Epithelial cell of proximal tubule (primary cell): ENCODE data around the gene IRF2BP2. TPM values are rescaled to one million over a fixed set of nuclear protein-coding genes. Genes with fewer than 3 reads are reported as not detected.

ENCODE experiments used
- DNase-seq: peaks from one replicate; pipeline ENCODE4 v3.0.0-alpha.2; 2011; ENCODE audit warnings: low read depth
- H3K4me3 ChIP-seq: 2 replicates; pipeline ENCODE4 v1.5.1; 2011; ENCODE audit warnings: low read depth, mild to moderate bottlenecking, low read length
- total RNA-seq: library from RNA; depleted of rRNA; stranded (reverse); fragments of >200 nt; gene quantifications from 2 replicates; pipeline ENCODE4 v1.2.3, GENCODE V29; 2015
- TF ChIP-seq, protein P1 (sequence below): conservative IDR thresholded peaks from 2 replicates; pipeline ENCODE4 v1.5.1; 2012; ENCODE audit warnings: low read depth, mild to moderate bottlenecking, low read length

The IRF2BP2 gene
- total RNA-seq, 1 donor from 2014 or later, result 70.5 TPM

DNA sequence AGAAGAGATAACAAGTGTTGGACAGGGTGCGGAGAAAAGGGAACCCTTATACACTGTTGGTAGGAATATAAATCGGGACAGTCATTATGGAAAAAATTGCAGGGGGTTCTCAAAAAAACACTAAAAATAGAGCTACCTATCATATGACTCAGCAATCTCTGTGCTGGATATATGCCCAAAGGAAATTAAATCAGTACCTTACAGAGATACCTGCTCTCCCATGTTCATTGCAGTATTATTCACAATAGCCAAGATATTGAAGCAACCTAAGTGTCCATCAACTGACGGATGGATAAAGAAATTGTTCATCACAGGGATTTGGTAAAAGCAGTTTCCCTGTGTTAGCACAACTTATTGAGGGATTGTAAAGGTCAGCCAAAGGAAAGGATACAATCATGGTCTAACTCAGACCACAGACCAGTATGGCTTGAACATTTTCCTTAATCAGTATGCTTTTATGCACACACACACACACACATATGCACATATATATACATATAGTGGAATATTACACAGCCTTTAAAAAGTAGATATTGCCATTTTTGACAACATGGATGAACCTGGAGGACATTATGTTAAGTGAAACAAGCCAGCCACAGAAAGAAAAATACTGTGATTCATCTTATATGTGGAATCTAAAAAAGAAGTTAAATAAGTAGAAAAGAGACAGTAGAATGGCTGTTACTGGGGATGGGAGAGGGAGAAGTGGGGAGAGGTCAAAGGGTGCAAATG, 44.2 kb upstream of the IRF2BP2 start:
- TF ChIP-seq, protein P1, sequence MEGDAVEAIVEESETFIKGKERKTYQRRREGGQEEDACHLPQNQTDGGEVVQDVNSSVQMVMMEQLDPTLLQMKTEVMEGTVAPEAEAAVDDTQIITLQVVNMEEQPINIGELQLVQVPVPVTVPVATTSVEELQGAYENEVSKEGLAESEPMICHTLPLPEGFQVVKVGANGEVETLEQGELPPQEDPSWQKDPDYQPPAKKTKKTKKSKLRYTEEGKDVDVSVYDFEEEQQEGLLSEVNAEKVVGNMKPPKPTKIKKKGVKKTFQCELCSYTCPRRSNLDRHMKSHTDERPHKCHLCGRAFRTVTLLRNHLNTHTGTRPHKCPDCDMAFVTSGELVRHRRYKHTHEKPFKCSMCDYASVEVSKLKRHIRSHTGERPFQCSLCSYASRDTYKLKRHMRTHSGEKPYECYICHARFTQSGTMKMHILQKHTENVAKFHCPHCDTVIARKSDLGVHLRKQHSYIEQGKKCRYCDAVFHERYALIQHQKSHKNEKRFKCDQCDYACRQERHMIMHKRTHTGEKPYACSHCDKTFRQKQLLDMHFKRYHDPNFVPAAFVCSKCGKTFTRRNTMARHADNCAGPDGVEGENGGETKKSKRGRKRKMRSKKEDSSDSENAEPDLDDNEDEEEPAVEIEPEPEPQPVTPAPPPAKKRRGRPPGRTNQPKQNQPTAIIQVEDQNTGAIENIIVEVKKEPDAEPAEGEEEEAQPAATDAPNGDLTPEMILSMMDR, result no peak
- no peak for DNase-seq
- H3K4me3 ChIP-seq, result no peak overlapping the region

- H3K4me3 ChIP-seq, result no peak overlapping the region
- no peak for DNase-seq
- TF ChIP-seq, protein P1, result no peak
Observed at GRCh38 chr1:234649432-234650081, 39.6 kb upstream of the IRF2BP2 start.

- TF ChIP-seq, protein P1, result no peak
- DNase-seq, result no peak
- no peak overlapping the region for H3K4me3 ChIP-seq
Observed at GRCh38 chr1:234647758-234648157, 37.8 kb upstream of the IRF2BP2 start.

DNA sequence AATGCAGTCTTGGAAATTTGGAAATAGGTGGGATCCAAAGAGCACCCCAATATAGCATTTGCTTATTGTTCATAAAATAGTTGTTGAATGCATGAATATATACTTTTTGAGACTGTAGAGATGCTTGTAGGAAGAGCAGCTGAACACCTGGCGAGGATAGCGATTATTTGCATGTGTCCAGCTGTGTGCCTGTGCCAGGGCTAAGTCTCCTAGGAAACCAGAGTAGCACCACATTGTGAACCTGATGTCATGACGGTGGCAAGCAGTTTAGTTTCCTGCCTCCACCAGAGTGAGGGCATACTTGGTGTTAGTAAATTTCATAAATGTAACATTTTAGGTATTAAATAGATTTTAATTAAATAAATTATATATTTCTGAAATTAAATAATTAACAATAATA, 37.3 kb upstream of the IRF2BP2 start:
- DNase-seq, result no peak
- no peak overlapping the region for H3K4me3 ChIP-seq
- TF ChIP-seq, protein P1, result no peak

GRCh38 chr1:234645964-234646363, 36.0 kb upstream of the IRF2BP2 start:
- TF ChIP-seq, protein P1, result no peak
- no peak overlapping the region for H3K4me3 ChIP-seq
- no peak for DNase-seq

DNA sequence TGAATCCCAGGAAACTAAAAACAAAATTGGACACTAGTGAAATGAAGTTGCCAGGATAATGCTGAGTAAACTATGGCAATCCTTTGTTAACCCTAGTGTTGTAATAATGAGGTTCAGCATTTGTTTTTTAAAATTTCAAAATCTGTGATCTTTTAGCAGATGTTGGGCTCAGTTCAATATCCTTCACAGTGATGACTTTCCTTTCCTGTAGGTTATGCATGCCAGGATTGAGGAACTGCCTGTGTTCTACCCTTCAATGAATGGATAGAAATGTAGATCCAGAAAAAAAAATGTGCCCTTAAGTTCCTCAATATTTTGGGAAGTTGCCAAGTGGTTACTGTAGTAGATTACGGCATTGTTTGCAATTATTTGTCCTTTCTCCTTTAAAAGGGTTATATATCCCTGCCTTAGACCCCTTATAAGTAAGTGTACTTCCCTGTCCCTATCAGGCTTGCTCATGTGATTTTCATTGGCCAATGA, 35.5 kb upstream of the IRF2BP2 start:
- H3K4me3 ChIP-seq, result no peak overlapping the region
- DNase-seq, result no peak
- TF ChIP-seq, protein P1, result no peak
